HCT116 (cell line): ENCODE measurements around the gene ACTN4. TPM values are rescaled to one million over a fixed set of nuclear protein-coding genes. Genes with fewer than 3 reads are reported as not detected.

Experiments
- ATAC-seq: fragments of 200-7000 bp; cut with Tn5 transposase; 2 replicates; pipeline ENCODE4 v1.9.1; 2020; ENCODE audit warnings: mild to moderate bottlenecking, moderate library complexity
- BruUV-seq: library from RNA; stranded (reverse); fragments of 400-500 nt; replicated peaks from 2 replicates; lab custom pipeline; 2021; lab: Mats Ljungman, UMichigan
- CTCF ChIA-PET: fragments of 300-600 bp; sonication (Branson Sonifier 250); formaldehyde crosslinking; loops from one replicate; lab custom pipeline; 2021; ENCODE audit warnings: antibody characterized with exemption; lab: Charles Lee
- POLR2A ChIA-PET: fragments of 300-600, 350-600 bp; sonication (Branson Sonifier 250); formaldehyde crosslinking; loops from one replicate; lab custom pipeline; 2021; ENCODE audit warnings: antibody characterized with exemption; lab: Charles Lee
- RAD21 ChIA-PET, 2 experiments: fragments of 300-600 bp; sonication (Branson Sonifier 250); formaldehyde crosslinking; loops; one replicate each; lab custom pipeline; 2023; ENCODE audit warnings: low total read pairs in 2 of 2; ENCODE audit not compliant: uncharacterized antibody in 2 of 2, unreplicated experiment in 2 of 2, low non-redundant PET in 1 of 2; lab: Charles Lee
- DNase-seq: peaks from one replicate; pipeline ENCODE4 v3.0.0-alpha.2; 2010; ENCODE audit warnings: low read depth, low spot score
- H2AFZ ChIP-seq: fragments of 200-600 bp; shearing (Covaris generic), sonication (generic); 2 replicates; pipeline ENCODE4 v1.6.1; 2017; ENCODE audit warnings: low read depth, mixed run types, mixed read lengths, antibody characterized with exemption, low read length; ENCODE audit not compliant: poor library complexity, severe bottlenecking
- H3K27ac ChIP-seq: 2 replicates; pipeline ENCODE4 v1.5.1; 2012; ENCODE audit warnings: low read depth, low read length
- H3K27me3 ChIP-seq: fragments of 200-600 bp; sonication (generic); 2 replicates; pipeline ENCODE4 v1.6.1; 2016; ENCODE audit warnings: mixed run types, low read length, mixed read lengths; ENCODE audit not compliant: insufficient read depth
- H3K36me3 ChIP-seq, 2 experiments: fragments of 200-500 bp in 1 of 2; fragments of 200-600 bp in 1 of 2; sonication (Bioruptor generic) in 1 of 2; sonication (generic) in 1 of 2; 2 replicates each; pipeline versions ENCODE4 v1.5.1 to v1.6.1; 2014 to 2016; ENCODE audit warnings: low read length in 2 of 2, inconsistent platforms in 1 of 2, mixed read lengths in 1 of 2, mixed run types in 1 of 2; ENCODE audit not compliant: insufficient read depth in 2 of 2, control insufficient read depth in 1 of 2
- H3K4me1 ChIP-seq, 2 experiments: fragments of 200-600 bp in 1 of 2; sonication (generic) in 1 of 2; 2 replicates each; pipeline versions ENCODE4 v1.5.1 to v1.6.1; 2012 to 2017; ENCODE audit warnings: low read length in 2 of 2, inconsistent platforms in 1 of 2, mild to moderate bottlenecking in 1 of 2, mixed read lengths in 1 of 2, mixed run types in 1 of 2, moderate library complexity in 1 of 2; ENCODE audit not compliant: insufficient read depth in 2 of 2, control insufficient read depth in 1 of 2
- H3K4me2 ChIP-seq: fragments of 200-600 bp; sonication (generic); 2 replicates; pipeline ENCODE4 v1.6.1; 2017; ENCODE audit warnings: mixed run types, low read length, mixed read lengths
- H3K4me3 ChIP-seq, 2 experiments: fragments of 200-600 bp in 1 of 2; sonication (generic) in 1 of 2; replicated peaks in 1 of 2; 2 replicates each; pipeline ENCODE4 v1.5.1; 2011 to 2016; ENCODE audit warnings: low read length in 2 of 2, control low read depth in 1 of 2, low read depth in 1 of 2, mild to moderate bottlenecking in 1 of 2, mixed read lengths in 1 of 2, mixed run types in 1 of 2
- H3K79me2 ChIP-seq: fragments of 200-600 bp; sonication (generic); 2 replicates; pipeline ENCODE4 v1.6.1; 2017; ENCODE audit warnings: mild to moderate bottlenecking, mixed run types, low read length, moderate library complexity, mixed read lengths; ENCODE audit not compliant: insufficient read depth
- H3K9ac ChIP-seq: fragments of 200-600 bp; sonication (generic); 2 replicates; pipeline ENCODE4 v1.6.1; 2016; ENCODE audit warnings: low read length, mixed read lengths
- H3K9me2 ChIP-seq: fragments of 200-600 bp; sonication (generic), shearing (Covaris generic); 2 replicates; pipeline ENCODE4 v1.6.1; 2017; ENCODE audit warnings: mixed run types, mild to moderate bottlenecking, moderate library complexity; ENCODE audit not compliant: insufficient read depth
- H3K9me3 ChIP-seq, 2 experiments: fragments of 200-500 bp in 1 of 2; fragments of 200-600 bp in 1 of 2; sonication (Bioruptor generic) in 1 of 2; sonication (generic) in 1 of 2; 2 replicates each; pipeline ENCODE4 v1.6.1; 2014 to 2017; ENCODE audit warnings: low read length in 2 of 2, mixed read lengths in 2 of 2, inconsistent platforms in 1 of 2, low read depth in 1 of 2, mild to moderate bottlenecking in 1 of 2, mixed run types in 1 of 2, moderate library complexity in 1 of 2; ENCODE audit not compliant: control insufficient read depth in 1 of 2, insufficient read depth in 1 of 2
- H4K20me1 ChIP-seq: fragments of 200-600 bp; sonication (generic), shearing (Covaris generic); 2 replicates; pipeline ENCODE4 v1.6.1; 2017; ENCODE audit warnings: mixed run types, mild to moderate bottlenecking, moderate library complexity; ENCODE audit not compliant: insufficient read depth
- CBX3 ChIP-seq: IDR thresholded peaks from 2 replicates; pipeline ENCODE4 v1.6.1; 2012; ENCODE audit warnings: low read depth
- EGR1 ChIP-seq: IDR thresholded peaks from 2 replicates; pipeline ENCODE4 v1.6.1; 2012; ENCODE audit warnings: low read depth
- ELF1 ChIP-seq: IDR thresholded peaks from 2 replicates; pipeline ENCODE4 v1.6.1; 2012; ENCODE audit warnings: low read depth, borderline replicate concordance
- EZH2 ChIP-seq: fragments of 200-600 bp; sonication (generic); IDR thresholded peaks from 2 replicates; pipeline ENCODE4 v1.6.1; 2017; ENCODE audit warnings: antibody characterized with exemption, mixed run types
- POLR2A ChIP-seq: IDR thresholded peaks from 2 replicates; pipeline ENCODE4 v1.7.0; 2011; ENCODE audit warnings: borderline replicate concordance; ENCODE audit not compliant: insufficient read depth, insufficient read length; ENCODE audit errors: extremely low read depth
- POLR2AphosphoS5 ChIP-seq: IDR thresholded peaks from 2 replicates; pipeline ENCODE4 v1.6.1; 2011; ENCODE audit warnings: mild to moderate bottlenecking, low read depth, low read length, moderate library complexity
- RAD21 ChIP-seq: IDR thresholded peaks from 2 replicates; pipeline ENCODE4 v1.6.1; 2012; ENCODE audit warnings: low read depth, mild to moderate bottlenecking
- SP1 ChIP-seq: IDR thresholded peaks from 2 replicates; pipeline ENCODE4 v1.6.1; 2012; ENCODE audit warnings: low read depth
- ZNF274 ChIP-seq: fragments of 200-500 bp; sonication (Bioruptor generic); IDR thresholded peaks from 2 replicates; pipeline ENCODE4 v1.6.1; 2014; ENCODE audit warnings: mild to moderate bottlenecking, low read depth, low read length, inconsistent platforms
- intact Hi-C: fragments of 100-400 bp; cut with micrococcal nuclease; formaldehyde crosslinking; loops from 2 replicates; pipeline ENCODE4 v1.10.0; 2022
- total RNA-seq: library from RNA; stranded (reverse); gene quantifications from one replicate; pipeline ENCODE4 v1.2.1, GENCODE V29; 2021; ENCODE audit not compliant: unreplicated experiment
- TF ChIP-seq, protein P1 (sequence below): IDR thresholded peaks from 2 replicates; pipeline ENCODE4 v1.6.1; 2012
- TF ChIP-seq, protein P2 (sequence below): IDR thresholded peaks from 2 replicates; pipeline ENCODE4 v1.6.1; 2012
- TF ChIP-seq, protein P3 (sequence below): IDR thresholded peaks from 2 replicates; pipeline ENCODE4 v1.6.1; 2012; ENCODE audit warnings: low read depth
- TF ChIP-seq, protein P4 (sequence below): IDR thresholded peaks from 2 replicates; pipeline ENCODE4 v1.6.1; 2011; ENCODE audit warnings: mild to moderate bottlenecking, low read length, moderate library complexity; ENCODE audit not compliant: insufficient replicate concordance; ENCODE audit errors: extremely low read depth

ACTN4 gene
- total RNA-seq, 1 experiment from 2014 or later, result 651 TPM

DNA sequence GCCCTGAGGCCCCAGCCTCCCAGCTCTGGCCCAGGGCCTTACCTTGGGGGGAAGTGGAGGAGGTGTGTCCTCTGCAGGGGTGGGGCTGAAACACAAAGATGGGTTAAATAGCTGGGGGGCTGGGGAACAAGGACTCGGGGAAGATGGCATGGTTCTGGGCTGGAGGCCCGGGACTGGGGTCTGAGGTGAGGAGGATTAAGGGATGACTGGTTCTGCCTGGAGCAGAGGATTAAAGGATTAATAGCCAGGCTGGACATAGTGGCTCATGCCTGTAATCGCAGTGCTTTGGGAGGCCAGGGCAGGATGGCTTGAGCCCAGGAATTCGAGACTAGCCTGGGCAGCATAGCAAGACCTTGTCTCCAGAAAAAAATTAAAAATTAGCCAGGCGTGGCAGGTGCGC lies 41.3 kb upstream of the ACTN4 start:
- Histone ChIP-seq H3K9me3 (no peaks in the 10 kb centered on the region), H3K27ac (no peak overlapping the region), H3K9me2 (no peaks in the 10 kb centered on the region), H3K4me1 (no peaks in the 10 kb centered on the region; a peak in 1 of 4 replicates), H3K4me2 (no peak overlapping the region), H3K79me2 (no peaks in the 10 kb centered on the region), H2AFZ (no peak overlapping the region), H3K9ac (no peak overlapping the region), H4K20me1 (no peaks in the 10 kb centered on the region), H3K36me3 (no peaks in the 10 kb centered on the region), H3K27me3 (no peaks in the 10 kb centered on the region), H3K4me3 (no peak overlapping the region)
- intact Hi-C loops, result no loop called here
- CTCF ChIA-PET, result no interaction called here
- no peak for ATAC-seq
- TF ChIP-seq CBX3 (no peak), ZNF274 (no peak), SP1 (no peak), EZH2 (no peak), POLR2AphosphoS5 (no peak), EGR1 (no peak), RAD21 (no peak), POLR2A (no peak), ELF1 (no peak)
- TF ChIP-seq, protein P1, sequence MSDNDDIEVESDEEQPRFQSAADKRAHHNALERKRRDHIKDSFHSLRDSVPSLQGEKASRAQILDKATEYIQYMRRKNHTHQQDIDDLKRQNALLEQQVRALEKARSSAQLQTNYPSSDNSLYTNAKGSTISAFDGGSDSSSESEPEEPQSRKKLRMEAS, result no peak
- TF ChIP-seq, protein P2, sequence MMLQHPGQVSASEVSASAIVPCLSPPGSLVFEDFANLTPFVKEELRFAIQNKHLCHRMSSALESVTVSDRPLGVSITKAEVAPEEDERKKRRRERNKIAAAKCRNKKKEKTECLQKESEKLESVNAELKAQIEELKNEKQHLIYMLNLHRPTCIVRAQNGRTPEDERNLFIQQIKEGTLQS, result no peak
- TF ChIP-seq, protein P3, sequence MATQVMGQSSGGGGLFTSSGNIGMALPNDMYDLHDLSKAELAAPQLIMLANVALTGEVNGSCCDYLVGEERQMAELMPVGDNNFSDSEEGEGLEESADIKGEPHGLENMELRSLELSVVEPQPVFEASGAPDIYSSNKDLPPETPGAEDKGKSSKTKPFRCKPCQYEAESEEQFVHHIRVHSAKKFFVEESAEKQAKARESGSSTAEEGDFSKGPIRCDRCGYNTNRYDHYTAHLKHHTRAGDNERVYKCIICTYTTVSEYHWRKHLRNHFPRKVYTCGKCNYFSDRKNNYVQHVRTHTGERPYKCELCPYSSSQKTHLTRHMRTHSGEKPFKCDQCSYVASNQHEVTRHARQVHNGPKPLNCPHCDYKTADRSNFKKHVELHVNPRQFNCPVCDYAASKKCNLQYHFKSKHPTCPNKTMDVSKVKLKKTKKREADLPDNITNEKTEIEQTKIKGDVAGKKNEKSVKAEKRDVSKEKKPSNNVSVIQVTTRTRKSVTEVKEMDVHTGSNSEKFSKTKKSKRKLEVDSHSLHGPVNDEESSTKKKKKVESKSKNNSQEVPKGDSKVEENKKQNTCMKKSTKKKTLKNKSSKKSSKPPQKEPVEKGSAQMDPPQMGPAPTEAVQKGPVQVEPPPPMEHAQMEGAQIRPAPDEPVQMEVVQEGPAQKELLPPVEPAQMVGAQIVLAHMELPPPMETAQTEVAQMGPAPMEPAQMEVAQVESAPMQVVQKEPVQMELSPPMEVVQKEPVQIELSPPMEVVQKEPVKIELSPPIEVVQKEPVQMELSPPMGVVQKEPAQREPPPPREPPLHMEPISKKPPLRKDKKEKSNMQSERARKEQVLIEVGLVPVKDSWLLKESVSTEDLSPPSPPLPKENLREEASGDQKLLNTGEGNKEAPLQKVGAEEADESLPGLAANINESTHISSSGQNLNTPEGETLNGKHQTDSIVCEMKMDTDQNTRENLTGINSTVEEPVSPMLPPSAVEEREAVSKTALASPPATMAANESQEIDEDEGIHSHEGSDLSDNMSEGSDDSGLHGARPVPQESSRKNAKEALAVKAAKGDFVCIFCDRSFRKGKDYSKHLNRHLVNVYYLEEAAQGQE, result no peak
- TF ChIP-seq, protein P4, sequence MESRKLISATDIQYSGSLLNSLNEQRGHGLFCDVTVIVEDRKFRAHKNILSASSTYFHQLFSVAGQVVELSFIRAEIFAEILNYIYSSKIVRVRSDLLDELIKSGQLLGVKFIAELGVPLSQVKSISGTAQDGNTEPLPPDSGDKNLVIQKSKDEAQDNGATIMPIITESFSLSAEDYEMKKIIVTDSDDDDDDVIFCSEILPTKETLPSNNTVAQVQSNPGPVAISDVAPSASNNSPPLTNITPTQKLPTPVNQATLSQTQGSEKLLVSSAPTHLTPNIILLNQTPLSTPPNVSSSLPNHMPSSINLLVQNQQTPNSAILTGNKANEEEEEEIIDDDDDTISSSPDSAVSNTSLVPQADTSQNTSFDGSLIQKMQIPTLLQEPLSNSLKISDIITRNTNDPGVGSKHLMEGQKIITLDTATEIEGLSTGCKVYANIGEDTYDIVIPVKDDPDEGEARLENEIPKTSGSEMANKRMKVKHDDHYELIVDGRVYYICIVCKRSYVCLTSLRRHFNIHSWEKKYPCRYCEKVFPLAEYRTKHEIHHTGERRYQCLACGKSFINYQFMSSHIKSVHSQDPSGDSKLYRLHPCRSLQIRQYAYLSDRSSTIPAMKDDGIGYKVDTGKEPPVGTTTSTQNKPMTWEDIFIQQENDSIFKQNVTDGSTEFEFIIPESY, result no peak
- BruUV-seq, result no TSS peak
- POLR2A ChIA-PET, result no interaction called here
- RAD21 ChIA-PET, result no interaction called here
- DNase-seq, result no peak
